K562 (cell line): ENCODE data around the gene FBXO46. TPM values are rescaled to one million over a fixed set of nuclear protein-coding genes. Genes with fewer than 3 reads are reported as not detected.

Experiments
- ATF7 ChIP-seq: fragments of 450-650 bp; IDR thresholded peaks from 2 replicates; pipeline ENCODE4 v1.7.1; 2014; ENCODE audit warnings: mild to moderate bottlenecking, moderate library complexity
- BACH1 ChIP-seq: fragments of 200-800 bp; sonication (Bioruptor generic); IDR thresholded peaks from 2 replicates; pipeline ENCODE4 v1.6.1; 2016; ENCODE audit warnings: missing genetic modification characterization, missing compliant biosample characterization
- CEBPG ChIP-seq, 3 experiments: fragments of 200-800 bp in 1 of 3; sonication (Bioruptor generic) in 1 of 3; sonication (generic) in 1 of 3; formaldehyde crosslinking in 1 of 3; IDR thresholded peaks in 2 of 3; conservative IDR thresholded peaks in 1 of 3; 2 replicates each; pipeline versions ENCODE4 v1.6.1 to v1.8.0; 2016 to 2022; ENCODE audit warnings: missing compliant biosample characterization in 2 of 3, missing genetic modification characterization in 2 of 3, mild to moderate bottlenecking in 1 of 3, missing genetic modification reagents in 1 of 3
- ELF1 ChIP-seq: fragments of 200-800 bp; sonication (Bioruptor generic); IDR thresholded peaks from 2 replicates; pipeline ENCODE4 v1.6.1; 2016; ENCODE audit warnings: missing genetic modification characterization, missing compliant biosample characterization
- SNIP1 ChIP-seq: fragments of 450-650 bp; IDR thresholded peaks from 2 replicates; pipeline ENCODE4 v1.7.1; 2017; ENCODE audit warnings: low read depth, mild to moderate bottlenecking
- TARDBP ChIP-seq: fragments of 450-650 bp; IDR thresholded peaks from 2 replicates; pipeline ENCODE4 v1.6.1; 2016
- ZFPM2 ChIP-seq: fragments of 250-450 bp; sonication (Bioruptor Pico); IDR thresholded peaks from 2 replicates; pipeline ENCODE4 v1.5.1; 2022; ENCODE audit warnings: mild to moderate bottlenecking
- ZNF436 ChIP-seq: fragments of 250-450, 450-650 bp; sonication (Bioruptor Pico); formaldehyde crosslinking; IDR thresholded peaks from 2 replicates; pipeline ENCODE4 v1.7.0; 2020; ENCODE audit warnings: mild to moderate bottlenecking
- polyA plus RNA-seq, 8 experiments: library from polyadenylated mRNA; depleted of rRNA in 4 of 8; stranded (reverse) in 5 of 8; unstranded in 3 of 8; fragments of >200 nt; fragmentation: Nextera tagmentation in 2 of 8; fragmentation: Illumina TruSeq in 1 of 8; extraction: Ambion mirVana in 2 of 8; extraction: Trizol in 1 of 8; gene quantifications; 2 replicates each; pipeline versions ENCODE4 v1.2.1 to v1.2.3, GENCODE V29; 2011 to 2014; ENCODE audit warnings: inconsistent platforms in 1 of 8, missing spikeins in 1 of 8
- total RNA-seq, 7 experiments: library from RNA; depleted of rRNA in 6 of 7; stranded (reverse); fragments of >200 nt in 6 of 7; fragmentation: Illumina TruSeq in 2 of 7; extraction: Trizol in 2 of 7; gene quantifications; 2 replicates each; pipeline versions ENCODE4 v1.2.1 to v1.2.3, GENCODE V29; 2011 to 2021; ENCODE audit warnings: low replicate concordance in 1 of 7
- TF ChIP-seq, protein P1 (sequence below): fragments of 450-650 bp; IDR thresholded peaks from 2 replicates; pipeline ENCODE4 v1.6.1; 2016; ENCODE audit warnings: mild to moderate bottlenecking, moderate library complexity
- TF ChIP-seq, protein P2 (sequence below): fragments of 200-800 bp; sonication (Bioruptor generic); IDR thresholded peaks from 2 replicates; pipeline ENCODE4 v1.6.1; 2017; ENCODE audit warnings: missing genetic modification characterization, missing compliant biosample characterization
- TF ChIP-seq, protein P3 (sequence below): fragments of 250-450 bp; sonication (Bioruptor Pico); IDR thresholded peaks from 2 replicates; pipeline ENCODE4 v1.5.0; 2021; ENCODE audit warnings: mild to moderate bottlenecking, borderline replicate concordance

Gene FBXO46
- total and polyA plus RNA-seq, 9 of the 15 experiments (the other 6 are each of a cell fraction or from before 2014, with no cell fraction given), result 1.5 to 36.1 (median 7.3) TPM

DNA sequence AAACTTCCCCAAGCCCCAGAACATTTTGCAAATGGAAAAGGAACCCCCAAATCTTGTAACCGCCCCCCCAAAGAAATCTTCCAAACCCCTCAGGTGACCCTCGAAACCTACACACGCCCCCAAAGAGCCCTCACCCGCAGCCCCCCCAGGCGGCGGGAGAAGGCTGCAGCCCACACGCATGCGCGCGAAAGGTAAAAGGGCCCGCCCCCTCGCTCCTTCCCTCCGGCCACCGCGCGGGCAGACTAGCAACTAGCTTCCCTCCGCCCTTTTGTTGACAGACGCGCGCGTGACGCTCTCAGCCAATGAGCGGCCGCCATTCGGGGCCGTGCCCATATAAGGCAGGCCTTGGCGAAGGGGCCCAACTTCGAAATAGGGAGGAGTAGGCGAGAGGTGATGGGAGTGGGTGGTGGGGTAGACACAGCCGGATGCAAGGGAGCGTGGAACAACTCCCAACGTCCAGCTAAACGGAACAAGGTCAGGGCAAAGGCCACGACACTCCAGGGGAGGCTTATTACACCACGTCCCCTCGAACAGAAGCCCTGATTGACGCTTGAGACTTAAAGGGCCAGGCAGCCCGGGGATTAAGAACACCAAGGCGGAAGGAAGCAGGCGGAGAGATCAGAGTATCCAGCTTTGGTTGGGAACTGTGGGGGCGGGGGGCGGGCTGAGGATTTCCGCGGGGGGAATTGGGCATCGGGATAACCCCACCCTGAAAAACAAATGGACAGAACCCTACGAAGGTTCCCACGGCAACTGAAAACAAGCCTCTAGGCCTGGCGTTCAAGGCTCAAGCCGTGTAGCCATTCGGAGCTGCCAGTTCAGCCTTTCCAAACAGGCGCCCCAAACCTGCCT, 13.3 kb downstream of the FBXO46 start (continued):
- TF ChIP-seq, protein P1, sequence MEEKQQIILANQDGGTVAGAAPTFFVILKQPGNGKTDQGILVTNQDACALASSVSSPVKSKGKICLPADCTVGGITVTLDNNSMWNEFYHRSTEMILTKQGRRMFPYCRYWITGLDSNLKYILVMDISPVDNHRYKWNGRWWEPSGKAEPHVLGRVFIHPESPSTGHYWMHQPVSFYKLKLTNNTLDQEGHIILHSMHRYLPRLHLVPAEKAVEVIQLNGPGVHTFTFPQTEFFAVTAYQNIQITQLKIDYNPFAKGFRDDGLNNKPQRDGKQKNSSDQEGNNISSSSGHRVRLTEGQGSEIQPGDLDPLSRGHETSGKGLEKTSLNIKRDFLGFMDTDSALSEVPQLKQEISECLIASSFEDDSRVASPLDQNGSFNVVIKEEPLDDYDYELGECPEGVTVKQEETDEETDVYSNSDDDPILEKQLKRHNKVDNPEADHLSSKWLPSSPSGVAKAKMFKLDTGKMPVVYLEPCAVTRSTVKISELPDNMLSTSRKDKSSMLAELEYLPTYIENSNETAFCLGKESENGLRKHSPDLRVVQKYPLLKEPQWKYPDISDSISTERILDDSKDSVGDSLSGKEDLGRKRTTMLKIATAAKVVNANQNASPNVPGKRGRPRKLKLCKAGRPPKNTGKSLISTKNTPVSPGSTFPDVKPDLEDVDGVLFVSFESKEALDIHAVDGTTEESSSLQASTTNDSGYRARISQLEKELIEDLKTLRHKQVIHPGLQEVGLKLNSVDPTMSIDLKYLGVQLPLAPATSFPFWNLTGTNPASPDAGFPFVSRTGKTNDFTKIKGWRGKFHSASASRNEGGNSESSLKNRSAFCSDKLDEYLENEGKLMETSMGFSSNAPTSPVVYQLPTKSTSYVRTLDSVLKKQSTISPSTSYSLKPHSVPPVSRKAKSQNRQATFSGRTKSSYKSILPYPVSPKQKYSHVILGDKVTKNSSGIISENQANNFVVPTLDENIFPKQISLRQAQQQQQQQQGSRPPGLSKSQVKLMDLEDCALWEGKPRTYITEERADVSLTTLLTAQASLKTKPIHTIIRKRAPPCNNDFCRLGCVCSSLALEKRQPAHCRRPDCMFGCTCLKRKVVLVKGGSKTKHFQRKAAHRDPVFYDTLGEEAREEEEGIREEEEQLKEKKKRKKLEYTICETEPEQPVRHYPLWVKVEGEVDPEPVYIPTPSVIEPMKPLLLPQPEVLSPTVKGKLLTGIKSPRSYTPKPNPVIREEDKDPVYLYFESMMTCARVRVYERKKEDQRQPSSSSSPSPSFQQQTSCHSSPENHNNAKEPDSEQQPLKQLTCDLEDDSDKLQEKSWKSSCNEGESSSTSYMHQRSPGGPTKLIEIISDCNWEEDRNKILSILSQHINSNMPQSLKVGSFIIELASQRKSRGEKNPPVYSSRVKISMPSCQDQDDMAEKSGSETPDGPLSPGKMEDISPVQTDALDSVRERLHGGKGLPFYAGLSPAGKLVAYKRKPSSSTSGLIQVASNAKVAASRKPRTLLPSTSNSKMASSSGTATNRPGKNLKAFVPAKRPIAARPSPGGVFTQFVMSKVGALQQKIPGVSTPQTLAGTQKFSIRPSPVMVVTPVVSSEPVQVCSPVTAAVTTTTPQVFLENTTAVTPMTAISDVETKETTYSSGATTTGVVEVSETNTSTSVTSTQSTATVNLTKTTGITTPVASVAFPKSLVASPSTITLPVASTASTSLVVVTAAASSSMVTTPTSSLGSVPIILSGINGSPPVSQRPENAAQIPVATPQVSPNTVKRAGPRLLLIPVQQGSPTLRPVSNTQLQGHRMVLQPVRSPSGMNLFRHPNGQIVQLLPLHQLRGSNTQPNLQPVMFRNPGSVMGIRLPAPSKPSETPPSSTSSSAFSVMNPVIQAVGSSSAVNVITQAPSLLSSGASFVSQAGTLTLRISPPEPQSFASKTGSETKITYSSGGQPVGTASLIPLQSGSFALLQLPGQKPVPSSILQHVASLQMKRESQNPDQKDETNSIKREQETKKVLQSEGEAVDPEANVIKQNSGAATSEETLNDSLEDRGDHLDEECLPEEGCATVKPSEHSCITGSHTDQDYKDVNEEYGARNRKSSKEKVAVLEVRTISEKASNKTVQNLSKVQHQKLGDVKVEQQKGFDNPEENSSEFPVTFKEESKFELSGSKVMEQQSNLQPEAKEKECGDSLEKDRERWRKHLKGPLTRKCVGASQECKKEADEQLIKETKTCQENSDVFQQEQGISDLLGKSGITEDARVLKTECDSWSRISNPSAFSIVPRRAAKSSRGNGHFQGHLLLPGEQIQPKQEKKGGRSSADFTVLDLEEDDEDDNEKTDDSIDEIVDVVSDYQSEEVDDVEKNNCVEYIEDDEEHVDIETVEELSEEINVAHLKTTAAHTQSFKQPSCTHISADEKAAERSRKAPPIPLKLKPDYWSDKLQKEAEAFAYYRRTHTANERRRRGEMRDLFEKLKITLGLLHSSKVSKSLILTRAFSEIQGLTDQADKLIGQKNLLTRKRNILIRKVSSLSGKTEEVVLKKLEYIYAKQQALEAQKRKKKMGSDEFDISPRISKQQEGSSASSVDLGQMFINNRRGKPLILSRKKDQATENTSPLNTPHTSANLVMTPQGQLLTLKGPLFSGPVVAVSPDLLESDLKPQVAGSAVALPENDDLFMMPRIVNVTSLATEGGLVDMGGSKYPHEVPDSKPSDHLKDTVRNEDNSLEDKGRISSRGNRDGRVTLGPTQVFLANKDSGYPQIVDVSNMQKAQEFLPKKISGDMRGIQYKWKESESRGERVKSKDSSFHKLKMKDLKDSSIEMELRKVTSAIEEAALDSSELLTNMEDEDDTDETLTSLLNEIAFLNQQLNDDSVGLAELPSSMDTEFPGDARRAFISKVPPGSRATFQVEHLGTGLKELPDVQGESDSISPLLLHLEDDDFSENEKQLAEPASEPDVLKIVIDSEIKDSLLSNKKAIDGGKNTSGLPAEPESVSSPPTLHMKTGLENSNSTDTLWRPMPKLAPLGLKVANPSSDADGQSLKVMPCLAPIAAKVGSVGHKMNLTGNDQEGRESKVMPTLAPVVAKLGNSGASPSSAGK, result no peak; the same call in 1 of the 2 replicates
- TF ChIP-seq, protein P2, sequence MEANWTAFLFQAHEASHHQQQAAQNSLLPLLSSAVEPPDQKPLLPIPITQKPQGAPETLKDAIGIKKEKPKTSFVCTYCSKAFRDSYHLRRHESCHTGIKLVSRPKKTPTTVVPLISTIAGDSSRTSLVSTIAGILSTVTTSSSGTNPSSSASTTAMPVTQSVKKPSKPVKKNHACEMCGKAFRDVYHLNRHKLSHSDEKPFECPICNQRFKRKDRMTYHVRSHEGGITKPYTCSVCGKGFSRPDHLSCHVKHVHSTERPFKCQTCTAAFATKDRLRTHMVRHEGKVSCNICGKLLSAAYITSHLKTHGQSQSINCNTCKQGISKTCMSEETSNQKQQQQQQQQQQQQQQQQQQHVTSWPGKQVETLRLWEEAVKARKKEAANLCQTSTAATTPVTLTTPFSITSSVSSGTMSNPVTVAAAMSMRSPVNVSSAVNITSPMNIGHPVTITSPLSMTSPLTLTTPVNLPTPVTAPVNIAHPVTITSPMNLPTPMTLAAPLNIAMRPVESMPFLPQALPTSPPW, result peak; percentile 98
- TF ChIP-seq ZFPM2 (CRISPR knock-in tag) (no peak), SNIP1 (no peak), ELF1 (tag) (peak; percentile 83), ATF7 (peak; percentile 90), TARDBP (no peak), ZNF436 (no peak), BACH1 (tag) (peak; percentile 92), CEBPG (CRISPR knock-in tag; IDR thresholded peaks at IDR 0.05) (no peak), CEBPG (tag; conservative IDR thresholded peaks at IDR 0.05 in 1 of 2, IDR thresholded peaks at IDR 0.05 in 1 of 2) (0 out of 4 replicates have a peak, but pooled peaks of 1 of the 2 experiments have one; percentile 10)
- TF ChIP-seq, protein P3, sequence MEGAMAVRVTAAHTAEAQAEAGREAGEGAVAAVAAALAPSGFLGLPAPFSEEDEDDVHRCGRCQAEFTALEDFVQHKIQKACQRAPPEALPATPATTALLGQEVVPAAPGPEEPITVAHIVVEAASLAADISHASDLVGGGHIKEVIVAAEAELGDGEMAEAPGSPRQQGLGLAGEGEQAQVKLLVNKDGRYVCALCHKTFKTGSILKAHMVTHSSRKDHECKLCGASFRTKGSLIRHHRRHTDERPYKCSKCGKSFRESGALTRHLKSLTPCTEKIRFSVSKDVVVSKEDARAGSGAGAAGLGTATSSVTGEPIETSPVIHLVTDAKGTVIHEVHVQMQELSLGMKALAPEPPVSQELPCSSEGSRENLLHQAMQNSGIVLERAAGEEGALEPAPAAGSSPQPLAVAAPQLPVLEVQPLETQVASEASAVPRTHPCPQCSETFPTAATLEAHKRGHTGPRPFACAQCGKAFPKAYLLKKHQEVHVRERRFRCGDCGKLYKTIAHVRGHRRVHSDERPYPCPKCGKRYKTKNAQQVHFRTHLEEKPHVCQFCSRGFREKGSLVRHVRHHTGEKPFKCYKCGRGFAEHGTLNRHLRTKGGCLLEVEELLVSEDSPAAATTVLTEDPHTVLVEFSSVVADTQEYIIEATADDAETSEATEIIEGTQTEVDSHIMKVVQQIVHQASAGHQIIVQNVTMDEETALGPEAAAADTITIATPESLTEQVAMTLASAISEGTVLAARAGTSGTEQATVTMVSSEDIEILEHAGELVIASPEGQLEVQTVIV (CRISPR knock-in tag), result no peak
